HCT116 (cell line): Measurements from ENCODE around the gene HNF4A. TPM values are rescaled to one million over a fixed set of nuclear protein-coding genes. Genes with fewer than 3 reads are reported as not detected.

Experiments
- ATAC-seq: fragments of 200-7000 bp; cut with Tn5 transposase; 2 replicates; pipeline ENCODE4 v1.9.1; 2020; ENCODE audit warnings: mild to moderate bottlenecking, moderate library complexity
- BruUV-seq: library from RNA; stranded (reverse); fragments of 400-500 nt; replicated peaks from 2 replicates; lab custom pipeline; 2021; lab: Mats Ljungman, UMichigan
- CTCF ChIA-PET: fragments of 300-600 bp; sonication (Branson Sonifier 250); formaldehyde crosslinking; loops from one replicate; lab custom pipeline; 2021; ENCODE audit warnings: antibody characterized with exemption; lab: Charles Lee
- POLR2A ChIA-PET: fragments of 300-600, 350-600 bp; sonication (Branson Sonifier 250); formaldehyde crosslinking; loops from one replicate; lab custom pipeline; 2021; ENCODE audit warnings: antibody characterized with exemption; lab: Charles Lee
- RAD21 ChIA-PET, 2 experiments: fragments of 300-600 bp; sonication (Branson Sonifier 250); formaldehyde crosslinking; loops; one replicate each; lab custom pipeline; 2023; ENCODE audit warnings: low total read pairs in 2 of 2; ENCODE audit not compliant: uncharacterized antibody in 2 of 2, unreplicated experiment in 2 of 2, low non-redundant PET in 1 of 2; lab: Charles Lee
- DNase-seq: peaks from one replicate; pipeline ENCODE4 v3.0.0-alpha.2; 2010; ENCODE audit warnings: low read depth, low spot score
- H2AFZ ChIP-seq: fragments of 200-600 bp; shearing (Covaris generic), sonication (generic); 2 replicates; pipeline ENCODE4 v1.6.1; 2017; ENCODE audit warnings: low read depth, mixed run types, mixed read lengths, antibody characterized with exemption, low read length; ENCODE audit not compliant: poor library complexity, severe bottlenecking
- H3K27ac ChIP-seq: 2 replicates; pipeline ENCODE4 v1.5.1; 2012; ENCODE audit warnings: low read depth, low read length
- H3K27me3 ChIP-seq: fragments of 200-600 bp; sonication (generic); 2 replicates; pipeline ENCODE4 v1.6.1; 2016; ENCODE audit warnings: mixed run types, low read length, mixed read lengths; ENCODE audit not compliant: insufficient read depth
- H3K36me3 ChIP-seq, 2 experiments: fragments of 200-500 bp in 1 of 2; fragments of 200-600 bp in 1 of 2; sonication (Bioruptor generic) in 1 of 2; sonication (generic) in 1 of 2; 2 replicates each; pipeline versions ENCODE4 v1.5.1 to v1.6.1; 2014 to 2016; ENCODE audit warnings: low read length in 2 of 2, inconsistent platforms in 1 of 2, mixed read lengths in 1 of 2, mixed run types in 1 of 2; ENCODE audit not compliant: insufficient read depth in 2 of 2, control insufficient read depth in 1 of 2
- H3K4me1 ChIP-seq, 2 experiments: fragments of 200-600 bp in 1 of 2; sonication (generic) in 1 of 2; 2 replicates each; pipeline versions ENCODE4 v1.5.1 to v1.6.1; 2012 to 2017; ENCODE audit warnings: low read length in 2 of 2, inconsistent platforms in 1 of 2, mild to moderate bottlenecking in 1 of 2, mixed read lengths in 1 of 2, mixed run types in 1 of 2, moderate library complexity in 1 of 2; ENCODE audit not compliant: insufficient read depth in 2 of 2, control insufficient read depth in 1 of 2
- H3K4me2 ChIP-seq: fragments of 200-600 bp; sonication (generic); 2 replicates; pipeline ENCODE4 v1.6.1; 2017; ENCODE audit warnings: mixed run types, low read length, mixed read lengths
- H3K4me3 ChIP-seq, 2 experiments: fragments of 200-600 bp in 1 of 2; sonication (generic) in 1 of 2; replicated peaks in 1 of 2; 2 replicates each; pipeline ENCODE4 v1.5.1; 2011 to 2016; ENCODE audit warnings: low read length in 2 of 2, control low read depth in 1 of 2, low read depth in 1 of 2, mild to moderate bottlenecking in 1 of 2, mixed read lengths in 1 of 2, mixed run types in 1 of 2
- H3K79me2 ChIP-seq: fragments of 200-600 bp; sonication (generic); 2 replicates; pipeline ENCODE4 v1.6.1; 2017; ENCODE audit warnings: mild to moderate bottlenecking, mixed run types, low read length, moderate library complexity, mixed read lengths; ENCODE audit not compliant: insufficient read depth
- H3K9ac ChIP-seq: fragments of 200-600 bp; sonication (generic); 2 replicates; pipeline ENCODE4 v1.6.1; 2016; ENCODE audit warnings: low read length, mixed read lengths
- H3K9me2 ChIP-seq: fragments of 200-600 bp; sonication (generic), shearing (Covaris generic); 2 replicates; pipeline ENCODE4 v1.6.1; 2017; ENCODE audit warnings: mixed run types, mild to moderate bottlenecking, moderate library complexity; ENCODE audit not compliant: insufficient read depth
- H3K9me3 ChIP-seq, 2 experiments: fragments of 200-500 bp in 1 of 2; fragments of 200-600 bp in 1 of 2; sonication (Bioruptor generic) in 1 of 2; sonication (generic) in 1 of 2; 2 replicates each; pipeline ENCODE4 v1.6.1; 2014 to 2017; ENCODE audit warnings: low read length in 2 of 2, mixed read lengths in 2 of 2, inconsistent platforms in 1 of 2, low read depth in 1 of 2, mild to moderate bottlenecking in 1 of 2, mixed run types in 1 of 2, moderate library complexity in 1 of 2; ENCODE audit not compliant: control insufficient read depth in 1 of 2, insufficient read depth in 1 of 2
- H4K20me1 ChIP-seq: fragments of 200-600 bp; sonication (generic), shearing (Covaris generic); 2 replicates; pipeline ENCODE4 v1.6.1; 2017; ENCODE audit warnings: mixed run types, mild to moderate bottlenecking, moderate library complexity; ENCODE audit not compliant: insufficient read depth
- ELF1 ChIP-seq: IDR thresholded peaks from 2 replicates; pipeline ENCODE4 v1.6.1; 2012; ENCODE audit warnings: low read depth, borderline replicate concordance
- EZH2 ChIP-seq: fragments of 200-600 bp; sonication (generic); IDR thresholded peaks from 2 replicates; pipeline ENCODE4 v1.6.1; 2017; ENCODE audit warnings: antibody characterized with exemption, mixed run types
- JUND ChIP-seq: IDR thresholded peaks from 2 replicates; pipeline ENCODE4 v1.6.1; 2012
- REST ChIP-seq: IDR thresholded peaks from 2 replicates; pipeline ENCODE4 v1.6.1; 2012; ENCODE audit warnings: low read depth
- SIN3A ChIP-seq: IDR thresholded peaks from 2 replicates; pipeline ENCODE4 v1.6.1; 2012; ENCODE audit warnings: low read depth
- TCF7L2 ChIP-seq: IDR thresholded peaks from 2 replicates; pipeline ENCODE4 v1.7.0; 2011; ENCODE audit warnings: borderline replicate concordance, inconsistent platforms; ENCODE audit not compliant: insufficient read depth, insufficient read length; ENCODE audit errors: extremely low read depth
- intact Hi-C: fragments of 100-400 bp; cut with micrococcal nuclease; formaldehyde crosslinking; loops from 2 replicates; pipeline ENCODE4 v1.10.0; 2022
- total RNA-seq: library from RNA; stranded (reverse); gene quantifications from one replicate; pipeline ENCODE4 v1.2.1, GENCODE V29; 2021; ENCODE audit not compliant: unreplicated experiment

Gene HNF4A
- total RNA-seq, 1 experiment from 2014 or later = 7.4 TPM

GRCh38 chr20:44463466-44463865, 108.0 kb downstream of the HNF4A start:
- ChIA-PET POLR2A (interaction anchor here (0.7 kb wide), 1 partner anchor 231 kb away, joined by 3 read pairs; no protein-coding TSS in a partner anchor), RAD21 (no interaction called here), CTCF (no interaction called here)
- Histone ChIP-seq H3K9me3 (no peaks in the 10 kb centered on the region), H3K79me2 (no peaks in the 10 kb centered on the region), H3K4me3 (no peak overlapping the region), H3K27me3 (no peaks in the 10 kb centered on the region), H2AFZ (no peak overlapping the region), H4K20me1 (no peaks in the 10 kb centered on the region), H3K4me2 (no peak overlapping the region), H3K36me3 (no peaks in the 10 kb centered on the region), H3K27ac (no peak overlapping the region), H3K4me1 (peaks cover 0 to 8% of the 10 kb centered on the region in 2 experiments; a peak in 1 of 4 replicates), H3K9me2 (no peaks in the 10 kb centered on the region), H3K9ac (no peak overlapping the region)
- intact Hi-C loops = loop anchor here (5.0 to 10.0 kb wide), 2 partner anchors 149 to 346 kb away; partner anchors contain the start of gene FITM2
- ATAC-seq = no peak
- BruUV-seq = no TSS peak
- TF ChIP-seq REST = no peak
- no peak for DNase-seq

DNA sequence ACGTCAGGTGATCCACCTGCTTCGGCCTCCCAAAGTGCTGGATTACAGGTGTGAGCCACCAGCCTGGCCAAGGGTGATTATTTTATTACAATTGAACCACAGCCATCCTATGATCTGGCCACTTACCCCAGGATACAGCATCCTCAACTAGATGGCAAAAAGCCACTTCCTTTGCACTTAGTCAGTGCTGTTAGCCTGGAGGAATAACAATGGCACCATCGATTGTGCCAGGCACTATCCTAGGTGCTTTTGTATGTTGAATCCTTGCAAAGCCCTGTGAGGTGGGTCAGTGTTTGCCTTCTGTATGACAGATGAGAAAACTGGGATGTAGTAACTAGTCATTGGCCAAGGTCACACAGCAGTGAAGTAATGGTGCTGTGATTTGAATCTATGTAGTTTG, 109.0 kb downstream of the HNF4A start:
- ChIA-PET CTCF (no interaction called here), RAD21 (no interaction called here), POLR2A (no interaction called here)
- Histone ChIP-seq H3K9me2 (no peaks in the 10 kb centered on the region), H3K9ac (no peak overlapping the region), H3K9me3 (no peaks in the 10 kb centered on the region), H3K4me1 (peaks cover 0 to 8% of the 10 kb centered on the region in 2 experiments; a peak in 1 of 4 replicates), H3K4me2 (no peak overlapping the region), H3K27me3 (no peaks in the 10 kb centered on the region), H3K4me3 (no peak overlapping the region), H3K36me3 (no peaks in the 10 kb centered on the region)
- BruUV-seq = no TSS peak
- DNase-seq = no peak
- intact Hi-C loops = loop anchor here (5.0 to 10.0 kb wide), 2 partner anchors 150 to 347 kb away; partner anchors contain the start of gene FITM2
- ATAC-seq = no peak
- TF ChIP-seq TCF7L2 (no peak), ELF1 (no peak), JUND (no peak), SIN3A (no peak), EZH2 (no peak)
- TF ChIP-seq, all 23 proteins: peak for 0
- H3K27ac ChIP-seq = no peak overlapping the region
- H2AFZ ChIP-seq = no peak overlapping the region
- H4K20me1 ChIP-seq = no peaks in the 10 kb centered on the region
- H3K79me2 ChIP-seq = no peaks in the 10 kb centered on the region
